Measurements from ENCODE around the gene NBEAL2. TPM values are rescaled to one million over a fixed set of nuclear protein-coding genes. Genes with fewer than 3 reads are reported as not detected.
"Not testable (repeated sequence)": the region's sequence is repeated elsewhere in the genome, so short reads cannot be mapped to it uniquely, and the experiment has no call there.

Gene NBEAL2
- total RNA-seq, 1 donor from 2014 or later: 122 TPM

DNA sequence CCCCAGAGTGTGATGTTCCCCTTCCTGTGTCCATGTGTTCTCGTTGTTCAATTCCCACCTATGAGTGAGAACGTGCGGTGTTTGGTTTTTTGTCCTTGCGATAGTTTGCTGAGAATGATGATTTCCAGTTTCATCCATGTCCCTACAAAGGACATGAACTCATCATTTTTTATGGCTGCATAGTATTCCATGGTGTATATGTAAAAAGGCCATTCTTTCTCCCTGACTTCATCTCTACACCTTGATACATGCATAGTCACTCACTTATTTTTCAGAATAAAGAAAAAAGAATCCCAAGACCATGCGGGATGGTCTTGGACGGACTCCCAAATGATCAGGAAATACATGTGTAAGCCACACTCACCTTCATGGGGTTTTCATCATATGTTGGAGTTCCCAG is 57.8 kb downstream of the NBEAL2 start:
- DNase-seq (ENCODE audit: low spot score): not testable (repeated sequence)

DNA sequence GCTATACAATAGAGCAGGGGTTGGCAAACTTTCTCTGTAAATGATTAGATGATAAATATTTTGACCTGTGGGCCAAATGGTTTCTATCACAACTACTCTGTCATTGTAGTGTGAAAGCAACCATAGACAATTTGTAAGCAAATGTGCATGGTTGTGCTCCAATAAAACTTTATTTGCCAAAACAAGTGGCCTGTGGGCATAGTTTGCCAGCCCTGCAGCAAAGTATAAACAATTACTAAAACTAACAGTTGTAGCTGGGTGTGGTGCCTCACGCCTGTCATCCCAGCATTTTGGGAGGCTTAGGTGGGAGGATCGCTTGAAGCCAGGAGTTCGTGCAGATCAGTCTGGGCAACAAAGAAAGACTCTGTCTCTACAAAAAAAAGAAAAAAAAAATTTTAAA is 61.6 kb downstream of the NBEAL2 start:
- no peak for DNase-seq (ENCODE audit: low spot score)

- DNase-seq (ENCODE audit: low spot score): no peak
These were observed 62.8 kb downstream of the NBEAL2 start for GRCh38 chr3:47042231-47042791.

DNA sequence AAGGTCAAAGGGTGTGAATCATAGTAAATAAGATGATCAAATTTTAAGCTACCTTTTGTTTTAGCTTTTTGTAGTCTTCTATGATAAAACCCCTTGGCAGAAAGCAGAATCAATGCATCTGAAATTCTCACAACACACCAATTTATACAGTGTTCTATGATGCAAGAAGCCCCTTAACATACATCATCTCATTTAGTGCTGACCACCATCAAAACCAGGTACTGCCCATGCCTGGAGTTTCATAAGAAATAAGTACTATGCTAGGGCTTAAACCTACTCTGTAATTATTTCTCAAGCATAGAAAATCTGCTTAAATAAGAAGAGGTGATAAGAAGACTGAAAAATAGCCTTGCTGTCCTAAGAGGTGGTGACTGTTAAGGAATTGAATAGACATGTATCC is 67.6 kb downstream of the NBEAL2 start:
- DNase-seq (ENCODE audit: low spot score): no peak

GRCh38 chr3:47047673-47048072 is 68.2 kb downstream of the NBEAL2 start:
- no peak for DNase-seq (ENCODE audit: low spot score)

- DNase-seq (ENCODE audit: low spot score): no peak
These were observed 74.9 kb downstream of the NBEAL2 start for GRCh38 chr3:47054412-47054811.

GRCh38 chr3:47056705-47057104 is 77.2 kb downstream of the NBEAL2 start:
- DNase-seq (ENCODE audit: low spot score): no peak

DNA sequence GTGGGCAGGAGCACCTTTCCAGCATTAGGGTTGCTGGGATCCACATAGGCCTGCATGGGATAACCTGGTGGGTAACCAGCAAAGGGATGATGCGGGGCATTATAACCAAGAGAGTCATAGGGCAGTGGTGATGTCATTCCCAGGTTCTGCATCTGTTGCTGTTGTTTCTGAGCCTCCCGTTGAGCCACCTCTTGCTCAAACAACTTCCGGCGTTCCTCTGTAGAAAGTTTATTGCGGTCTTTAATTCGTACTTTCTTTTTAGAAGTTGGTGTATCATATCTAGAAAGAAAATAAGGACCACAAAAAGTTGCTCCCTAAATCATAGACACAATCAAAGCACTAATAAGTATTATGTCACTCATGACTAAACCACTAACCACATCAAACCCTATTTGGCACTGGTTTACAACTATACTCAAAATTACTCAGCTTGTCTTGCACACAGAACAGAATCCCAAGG is 77.8 kb downstream of the NBEAL2 start:
- DNase-seq (ENCODE audit: low spot score): no peak

Other genes starting within 250 kb of the NBEAL2 start
- 4.6 TPM for gene MYL3, start 116.2 kb upstream of the NBEAL2 start, total RNA-seq
- gene PTH1R, start 101.9 kb upstream of the NBEAL2 start, total RNA-seq: 12.9 TPM
- 72.0 TPM for gene CCDC12, start 2.9 kb upstream of the NBEAL2 start, total RNA-seq
- 68.9 TPM for gene SETD2, start 184.4 kb downstream of the NBEAL2 start, total RNA-seq